Measurements from ENCODE around the gene PCGF3. TPM values are rescaled to one million over a fixed set of nuclear protein-coding genes. Genes with fewer than 3 reads are reported as not detected.

The PCGF3 gene
- total and polyA plus RNA-seq, 4 donors, result 11.0 to 23.3 (median 14.3) TPM

DNA sequence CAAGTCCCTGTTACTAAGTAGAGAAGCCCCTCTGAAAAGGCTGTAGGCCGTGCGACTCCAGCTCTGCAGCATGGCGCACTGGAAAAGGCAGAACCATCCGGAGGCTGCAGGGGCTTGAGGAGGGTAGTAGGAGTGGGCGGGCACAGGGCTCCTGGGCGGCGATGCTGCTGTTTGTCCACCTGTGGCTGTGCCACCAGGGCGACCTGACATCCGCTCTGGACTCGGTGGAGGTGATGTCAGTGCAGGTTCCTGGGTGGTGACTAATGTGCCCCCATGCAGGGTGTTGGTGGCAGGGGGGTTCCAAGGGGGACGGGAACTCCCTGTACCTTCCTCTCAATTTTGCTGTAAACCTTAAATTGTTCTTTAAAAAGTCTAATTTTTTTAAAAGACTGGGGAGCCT is 58.3 kb downstream of the PCGF3 start:
- no peak overlapping the region for H3K9ac ChIP-seq (ENCODE audit: low read depth in 1 of 2, low read length in 2 of 2)
- 87% methylated on average over 11 of the region's 11 CpGs for WGBS
- no peak overlapping the region for H3K27ac ChIP-seq (ENCODE audit: low read depth in 1 of 2, low read length in 2 of 2)
- H3K9me3 ChIP-seq (ENCODE audit: control insufficient read depth in 4 of 4, low read length in 3 of 4), result no peaks in the 10 kb centered on the region
- H3K4me1 ChIP-seq (ENCODE audit: control insufficient read depth in 4 of 4, insufficient read depth in 4 of 4, low read length in 3 of 4), result peaks cover 3 to 19% (median 10%) of the 10 kb centered on the region in 4 donors
- DNase-seq (ENCODE audit: low spot score), result no peak
- no peak overlapping the region for H3K4me3 ChIP-seq (ENCODE audit: low read depth in 1 of 3, low read length in 3 of 3)
- H3K27me3 ChIP-seq (ENCODE audit: control insufficient read depth in 4 of 4, insufficient read depth in 4 of 4, low read length in 3 of 4), result no peaks in the 10 kb centered on the region
- TF ChIP-seq RAD21 (IDR thresholded peaks at IDR 0.05) (no peak), NR2F2 (IDR thresholded peaks at IDR 0.05) (no peak), EGR1 (IDR thresholded peaks at IDR 0.05; ENCODE audit: low read depth in 2 of 2) (no peak), SP1 (IDR thresholded peaks at IDR 0.05) (no peak), JUND (IDR thresholded peaks at IDR 0.05) (no peak)
- TF ChIP-seq, protein P1, sequence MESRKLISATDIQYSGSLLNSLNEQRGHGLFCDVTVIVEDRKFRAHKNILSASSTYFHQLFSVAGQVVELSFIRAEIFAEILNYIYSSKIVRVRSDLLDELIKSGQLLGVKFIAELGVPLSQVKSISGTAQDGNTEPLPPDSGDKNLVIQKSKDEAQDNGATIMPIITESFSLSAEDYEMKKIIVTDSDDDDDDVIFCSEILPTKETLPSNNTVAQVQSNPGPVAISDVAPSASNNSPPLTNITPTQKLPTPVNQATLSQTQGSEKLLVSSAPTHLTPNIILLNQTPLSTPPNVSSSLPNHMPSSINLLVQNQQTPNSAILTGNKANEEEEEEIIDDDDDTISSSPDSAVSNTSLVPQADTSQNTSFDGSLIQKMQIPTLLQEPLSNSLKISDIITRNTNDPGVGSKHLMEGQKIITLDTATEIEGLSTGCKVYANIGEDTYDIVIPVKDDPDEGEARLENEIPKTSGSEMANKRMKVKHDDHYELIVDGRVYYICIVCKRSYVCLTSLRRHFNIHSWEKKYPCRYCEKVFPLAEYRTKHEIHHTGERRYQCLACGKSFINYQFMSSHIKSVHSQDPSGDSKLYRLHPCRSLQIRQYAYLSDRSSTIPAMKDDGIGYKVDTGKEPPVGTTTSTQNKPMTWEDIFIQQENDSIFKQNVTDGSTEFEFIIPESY (IDR thresholded peaks at IDR 0.05), result no peak
- TF ChIP-seq, protein P2, sequence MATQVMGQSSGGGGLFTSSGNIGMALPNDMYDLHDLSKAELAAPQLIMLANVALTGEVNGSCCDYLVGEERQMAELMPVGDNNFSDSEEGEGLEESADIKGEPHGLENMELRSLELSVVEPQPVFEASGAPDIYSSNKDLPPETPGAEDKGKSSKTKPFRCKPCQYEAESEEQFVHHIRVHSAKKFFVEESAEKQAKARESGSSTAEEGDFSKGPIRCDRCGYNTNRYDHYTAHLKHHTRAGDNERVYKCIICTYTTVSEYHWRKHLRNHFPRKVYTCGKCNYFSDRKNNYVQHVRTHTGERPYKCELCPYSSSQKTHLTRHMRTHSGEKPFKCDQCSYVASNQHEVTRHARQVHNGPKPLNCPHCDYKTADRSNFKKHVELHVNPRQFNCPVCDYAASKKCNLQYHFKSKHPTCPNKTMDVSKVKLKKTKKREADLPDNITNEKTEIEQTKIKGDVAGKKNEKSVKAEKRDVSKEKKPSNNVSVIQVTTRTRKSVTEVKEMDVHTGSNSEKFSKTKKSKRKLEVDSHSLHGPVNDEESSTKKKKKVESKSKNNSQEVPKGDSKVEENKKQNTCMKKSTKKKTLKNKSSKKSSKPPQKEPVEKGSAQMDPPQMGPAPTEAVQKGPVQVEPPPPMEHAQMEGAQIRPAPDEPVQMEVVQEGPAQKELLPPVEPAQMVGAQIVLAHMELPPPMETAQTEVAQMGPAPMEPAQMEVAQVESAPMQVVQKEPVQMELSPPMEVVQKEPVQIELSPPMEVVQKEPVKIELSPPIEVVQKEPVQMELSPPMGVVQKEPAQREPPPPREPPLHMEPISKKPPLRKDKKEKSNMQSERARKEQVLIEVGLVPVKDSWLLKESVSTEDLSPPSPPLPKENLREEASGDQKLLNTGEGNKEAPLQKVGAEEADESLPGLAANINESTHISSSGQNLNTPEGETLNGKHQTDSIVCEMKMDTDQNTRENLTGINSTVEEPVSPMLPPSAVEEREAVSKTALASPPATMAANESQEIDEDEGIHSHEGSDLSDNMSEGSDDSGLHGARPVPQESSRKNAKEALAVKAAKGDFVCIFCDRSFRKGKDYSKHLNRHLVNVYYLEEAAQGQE (IDR thresholded peaks at IDR 0.05), result no peak
- peaks cover 4 to 29% (median 11%) of the 10 kb centered on the region in 4 donors for H3K36me3 ChIP-seq (ENCODE audit: control insufficient read depth in 4 of 4, insufficient read depth in 3 of 4, low read depth in 1 of 4, low read length in 3 of 4)

DNA sequence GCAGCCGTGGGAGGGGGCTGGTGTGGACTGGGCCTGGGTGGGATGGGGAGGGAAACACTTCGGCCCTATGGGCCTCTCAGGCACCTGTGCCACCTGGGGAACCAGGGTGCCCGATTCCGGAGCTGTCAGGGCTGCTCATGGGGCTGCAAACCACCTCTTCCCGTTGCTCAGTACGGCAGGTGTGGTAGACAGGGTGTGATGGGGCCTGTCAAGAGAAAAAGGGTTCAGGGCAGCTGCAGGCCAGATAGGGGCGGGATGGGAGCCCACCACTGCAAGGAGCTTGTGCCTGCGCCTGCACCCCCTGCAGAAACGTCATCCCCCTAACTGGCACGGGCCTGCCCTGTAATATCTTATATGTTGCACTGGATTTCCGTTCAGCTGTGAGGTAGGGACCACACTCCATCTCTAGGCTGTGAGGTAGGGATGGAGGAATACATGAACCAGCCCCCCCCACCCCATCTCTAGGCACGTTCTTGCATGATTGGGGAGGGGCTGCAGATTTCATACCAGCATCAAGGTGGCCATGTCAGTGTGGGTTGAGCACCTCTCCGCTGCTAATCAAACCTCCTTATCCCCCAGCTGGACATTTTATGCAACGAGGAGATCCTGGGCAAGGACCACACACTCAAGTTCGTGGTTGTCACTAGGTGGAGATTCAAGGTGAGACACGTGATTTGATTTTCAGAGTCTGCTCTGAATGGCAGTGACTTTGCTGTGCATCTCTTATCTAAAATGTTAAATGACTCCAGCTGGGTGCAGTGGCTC is 59.0 kb downstream of the PCGF3 start:
- no peak overlapping the region for H3K27ac ChIP-seq (ENCODE audit: low read depth in 1 of 2, low read length in 2 of 2)
- H3K4me3 ChIP-seq (ENCODE audit: low read depth in 1 of 3, low read length in 3 of 3), result no peak overlapping the region
- no peak overlapping the region for H3K9ac ChIP-seq (ENCODE audit: low read depth in 1 of 2, low read length in 2 of 2)
- H3K27me3 ChIP-seq (ENCODE audit: control insufficient read depth in 4 of 4, insufficient read depth in 4 of 4, low read length in 3 of 4), result no peaks in the 10 kb centered on the region
- TF ChIP-seq GABPA (IDR thresholded peaks at IDR 0.05 in 1 of 2, conservative IDR thresholded peaks at IDR 0.05 in 1 of 2) (no peak), SP1 (IDR thresholded peaks at IDR 0.05) (no peak), FOXA1 (IDR thresholded peaks at IDR 0.05) (no peak), RAD21 (IDR thresholded peaks at IDR 0.05) (no peak)
- H3K9me3 ChIP-seq (ENCODE audit: control insufficient read depth in 4 of 4, low read length in 3 of 4), result no peaks in the 10 kb centered on the region
- H3K36me3 ChIP-seq (ENCODE audit: control insufficient read depth in 4 of 4, insufficient read depth in 3 of 4, low read depth in 1 of 4, low read length in 3 of 4), result peaks cover 4 to 36% (median 15%) of the 10 kb centered on the region in 4 donors
- peaks cover 3 to 19% (median 10%) of the 10 kb centered on the region in 4 donors for H3K4me1 ChIP-seq (ENCODE audit: control insufficient read depth in 4 of 4, insufficient read depth in 4 of 4, low read length in 3 of 4)
- 93% methylated on average over 16 of the region's 16 CpGs for WGBS
- no peak for DNase-seq (ENCODE audit: low spot score)

DNA sequence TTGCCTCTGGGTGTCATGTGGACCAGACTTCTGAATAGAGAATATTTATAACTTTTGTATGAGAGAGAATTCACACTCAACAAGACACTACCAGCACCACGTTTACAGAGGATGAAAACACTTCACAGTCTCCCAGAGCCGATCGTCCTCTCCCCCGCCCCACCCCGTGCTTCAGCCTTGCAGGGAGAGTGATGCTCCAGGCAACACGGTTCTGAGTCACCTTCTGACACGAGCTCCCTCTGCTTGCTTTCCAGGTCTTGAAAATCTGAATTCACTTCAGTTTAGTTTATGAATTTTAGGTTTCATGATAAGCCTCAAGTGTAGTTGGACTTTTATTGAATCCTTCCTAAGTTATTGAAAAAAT is 60.5 kb downstream of the PCGF3 start:
- Histone ChIP-seq H3K27me3 (ENCODE audit: control insufficient read depth in 4 of 4, insufficient read depth in 4 of 4, low read length in 3 of 4) (no peaks in the 10 kb centered on the region), H3K9me3 (ENCODE audit: control insufficient read depth in 4 of 4, low read length in 3 of 4) (no peaks in the 10 kb centered on the region), H3K9ac (ENCODE audit: low read depth in 1 of 2, low read length in 2 of 2) (no peak overlapping the region), H3K27ac (ENCODE audit: low read depth in 1 of 2, low read length in 2 of 2) (no peak overlapping the region), H3K4me3 (ENCODE audit: low read depth in 1 of 3, low read length in 3 of 3) (no peak overlapping the region), H3K36me3 (ENCODE audit: control insufficient read depth in 4 of 4, insufficient read depth in 3 of 4, low read depth in 1 of 4, low read length in 3 of 4) (peaks cover 5 to 32% (median 15%) of the 10 kb centered on the region in 4 donors), H3K4me1 (ENCODE audit: control insufficient read depth in 4 of 4, insufficient read depth in 4 of 4, low read length in 3 of 4) (peaks cover 3 to 19% (median 10%) of the 10 kb centered on the region in 4 donors)
- 83% methylated on average over 7 of the region's 7 CpGs for WGBS
- DNase-seq (ENCODE audit: low spot score), result no peak
- TF ChIP-seq FOXA2 (IDR thresholded peaks at IDR 0.05) (no peak), GABPA (IDR thresholded peaks at IDR 0.05 in 1 of 2, conservative IDR thresholded peaks at IDR 0.05 in 1 of 2) (no peak), RXRA (IDR thresholded peaks at IDR 0.05) (no peak)
